GM12878 (cell line): ENCODE measurements around the gene SLC34A1. TPM values are rescaled to one million over a fixed set of nuclear protein-coding genes. Genes with fewer than 3 reads are reported as not detected.

Source experiments
- ATAC-seq: fragments of 200-7000 bp; cut with Tn5 transposase; 3 replicates; pipeline ENCODE4 v1.9.1; 2020; ENCODE audit warnings: mild to moderate bottlenecking, moderate library complexity
- BruUV-seq: library from RNA; stranded (reverse); fragments of 400-500 nt; replicated peaks from 2 replicates; lab custom pipeline; 2021; lab: Mats Ljungman, UMichigan
- CTCF ChIA-PET: fragments of 300-600 bp; sonication (Branson Sonifier 250); formaldehyde crosslinking; extraction: SDS; loops from one replicate; lab custom pipeline; 2021; ENCODE audit warnings: inconsistent platforms; lab: Yijun Ruan, JAX
- POLR2A ChIA-PET: fragments of 350-600 bp; formaldehyde crosslinking; extraction: SDS; loops from one replicate; lab custom pipeline; 2021; ENCODE audit warnings: inconsistent platforms; lab: Charles Lee
- RAD21 ChIA-PET: fragments of 300-600 bp; sonication (Branson Sonifier 250); formaldehyde crosslinking; loops from one replicate; lab custom pipeline; 2023; ENCODE audit warnings: antibody characterized with exemption; ENCODE audit not compliant: unreplicated experiment; lab: Charles Lee
- SMC1A ChIA-PET: fragments of 300-600 bp; sonication (Branson Sonifier 250); formaldehyde crosslinking; loops from one replicate; lab custom pipeline; 2023; ENCODE audit not compliant: unreplicated experiment, uncharacterized antibody; lab: Charles Lee
- DNase-seq: peaks from one replicate; pipeline ENCODE4 v3.0.0-alpha.2; 2011; ENCODE audit warnings: low read depth, low spot score
- FAIRE-seq: peaks from 3 replicates; lab custom pipeline; 2011; peaks lifted over from hg19 to GRCh38; lab: Jason Lieb, UNC
- H2AFZ ChIP-seq: 2 replicates; pipeline ENCODE4 v1.6.0; 2011; ENCODE audit warnings: low read depth, low read length, control low read depth; ENCODE audit not compliant: control insufficient read depth
- H3K27ac ChIP-seq: 2 replicates; pipeline ENCODE4 v1.5.1; 2011; ENCODE audit warnings: control low read depth; ENCODE audit not compliant: control insufficient read depth, insufficient read depth
- H3K27me3 ChIP-seq, 2 experiments: replicated peaks in 1 of 2; 2 replicates each; pipeline versions ENCODE4 v1.6.0 to v1.6.1; 2011; ENCODE audit warnings: low read length in 1 of 2; ENCODE audit not compliant: control insufficient read depth in 2 of 2, insufficient read depth in 2 of 2
- H3K36me3 ChIP-seq, 2 experiments: 2 replicates each; pipeline ENCODE4 v1.5.1; 2011; ENCODE audit warnings: low read length in 1 of 2; ENCODE audit not compliant: control insufficient read depth in 2 of 2, insufficient read depth in 2 of 2
- H3K4me1 ChIP-seq: 2 replicates; pipeline ENCODE4 v1.6.1; 2011; ENCODE audit warnings: mild to moderate bottlenecking, low read length, moderate library complexity, mixed read lengths; ENCODE audit not compliant: control insufficient read depth, insufficient read depth
- H3K4me2 ChIP-seq: 2 replicates; pipeline ENCODE4 v1.6.0; 2011; ENCODE audit warnings: control low read depth; ENCODE audit not compliant: control insufficient read depth, insufficient read depth
- H3K4me3 ChIP-seq: fragments of 200-600 bp; sonication (generic); 2 replicates; pipeline ENCODE4 v1.5.1; 2016
- H3K79me2 ChIP-seq: 2 replicates; pipeline ENCODE4 v1.6.0; 2011; ENCODE audit warnings: low read length; ENCODE audit not compliant: control insufficient read depth, insufficient read depth
- H3K9ac ChIP-seq: 2 replicates; pipeline ENCODE4 v1.8.0; 2011; ENCODE audit warnings: low read length, control low read depth, mixed read lengths; ENCODE audit not compliant: control insufficient read depth, insufficient read depth
- H3K9me3 ChIP-seq: replicated peaks from 3 replicates; pipeline ENCODE4 v1.5.1; 2011; ENCODE audit warnings: mild to moderate bottlenecking, low read length; ENCODE audit not compliant: control insufficient read depth, insufficient read depth
- H4K20me1 ChIP-seq: 2 replicates; pipeline ENCODE4 v1.6.0; 2011; ENCODE audit not compliant: control insufficient read depth, insufficient read depth
- BCL11A ChIP-seq: IDR thresholded peaks from 2 replicates; pipeline ENCODE4 v1.6.1; 2011; ENCODE audit warnings: low read depth, low read length
- CTCF ChIP-seq, 3 experiments: IDR thresholded peaks in 2 of 3; conservative IDR thresholded peaks in 1 of 3; 2 replicates each; pipeline ENCODE4 v1.5.1; 2011; ENCODE audit warnings: low read depth in 3 of 3, low read length in 3 of 3, mild to moderate bottlenecking in 3 of 3, control low read depth in 2 of 3, moderate library complexity in 2 of 3, inconsistent platforms in 1 of 3, mixed read lengths in 1 of 3; ENCODE audit not compliant: control insufficient read depth in 2 of 3, insufficient read depth in 1 of 3; ENCODE audit errors: extremely low read depth in 1 of 3
- NBN ChIP-seq: fragments of 450-650 bp; IDR thresholded peaks from 2 replicates; pipeline ENCODE4 v1.6.1; 2016
- NFIC ChIP-seq: IDR thresholded peaks from 2 replicates; pipeline ENCODE4 v1.6.1; 2012; ENCODE audit warnings: low read depth, mild to moderate bottlenecking, inconsistent platforms, low read length, moderate library complexity
- RBBP5 ChIP-seq: fragments of 200-600 bp; sonication (generic); conservative IDR thresholded peaks from 2 replicates; pipeline ENCODE4 v1.6.1; 2016
- RUNX3 ChIP-seq: IDR thresholded peaks from 2 replicates; pipeline ENCODE4 v1.6.1; 2012; ENCODE audit warnings: low read length, inconsistent platforms
- SMARCA5 ChIP-seq: fragments of 450-650 bp; IDR thresholded peaks from 2 replicates; pipeline ENCODE4 v1.6.1; 2017; ENCODE audit warnings: mild to moderate bottlenecking
- TARDBP ChIP-seq: IDR thresholded peaks from 2 replicates; pipeline ENCODE4 v1.6.1; 2016; ENCODE audit warnings: borderline replicate concordance
- TCF7 ChIP-seq: IDR thresholded peaks from 2 replicates; pipeline ENCODE4 v1.6.1; 2014; ENCODE audit warnings: antibody characterized with exemption, borderline replicate concordance
- USF1 ChIP-seq: IDR thresholded peaks from 2 replicates; pipeline ENCODE4 v1.6.1; 2011; ENCODE audit warnings: borderline replicate concordance, low read depth, mild to moderate bottlenecking, moderate library complexity, mixed read lengths, low read length; ENCODE audit not compliant: insufficient read depth; ENCODE audit errors: extremely low read length
- ZBTB11 ChIP-seq: fragments of 450-650 bp; formaldehyde crosslinking; IDR thresholded peaks from 2 replicates; pipeline ENCODE4 v1.5.0; 2022; ENCODE audit warnings: mild to moderate bottlenecking, missing genetic modification characterization
- ZBTB4 ChIP-seq: fragments of 450-650 bp; formaldehyde crosslinking; IDR thresholded peaks from 2 replicates; pipeline ENCODE4 v1.4.0; 2022; ENCODE audit warnings: mild to moderate bottlenecking, moderate library complexity
- ZNF384 ChIP-seq: IDR thresholded peaks from 2 replicates; pipeline ENCODE4 v1.6.1; 2012; ENCODE audit warnings: low read depth, mild to moderate bottlenecking, low read length, improper control_type of control experiment, borderline replicate concordance
- WGBS: methylation state at CpG from one replicate; pipeline ENCODE4 v1.1.6; 2016; ENCODE audit warnings: low lambda C conversion rate; ENCODE audit not compliant: insufficient replicate concordance, insufficient coverage; ENCODE audit errors: missing lambda C conversion rate; 5-methylcytosine and 5-hydroxymethylcytosine counted together
- in situ Hi-C: fragments of 300-500 bp; cut with MboI; formaldehyde crosslinking; loops from 9 replicates; pipeline ENCODE4 v1.14.3; 2018; ENCODE audit warnings: mixed read lengths
- intact Hi-C: fragments of 100-400 bp; cut with micrococcal nuclease; formaldehyde crosslinking; loops from one replicate; pipeline ENCODE4 v1.14.2; 2022; ENCODE audit not compliant: unreplicated experiment
- polyA plus RNA-seq, 11 experiments: library from polyadenylated mRNA; depleted of rRNA in 4 of 11; unstranded in 6 of 11; stranded (reverse) in 5 of 11; fragments of >200 nt; fragmentation: Nextera tagmentation in 4 of 11; fragmentation: Illumina TruSeq in 1 of 11; extraction: Ambion mirVana in 4 of 11; extraction: Trizol in 1 of 11; gene quantifications; 1 replicate in 1 of 11; 2 replicates in 10 of 11; pipeline versions ENCODE4 v1.2.1 to v1.2.3, GENCODE V29; 2011 to 2016; ENCODE audit warnings: inconsistent platforms in 2 of 11, missing spikeins in 2 of 11, low read depth in 1 of 11
- total RNA-seq, 4 experiments: library from RNA; depleted of rRNA in 3 of 4; stranded (reverse); fragments of >200 nt in 3 of 4; fragmentation: Illumina TruSeq in 1 of 4; extraction: Trizol in 1 of 4; gene quantifications; 2 replicates each; pipeline versions ENCODE4 v1.2.1 to v1.2.3, GENCODE V29; 2013 to 2021

Gene SLC34A1
- total and polyA plus RNA-seq, 10 of the 15 experiments (the other 5 are each of a cell fraction or from before 2014, with no cell fraction given) = 0.03 to 0.14 (median 0.09) TPM; not detected in 2

- peak overlapping the region; percentile 33; the same call in 1 of the 2 replicates for H3K4me3 ChIP-seq
- ChIA-PET SMC1A (interaction anchor here (0.5 to 3.3 kb wide), 7 partner anchors 13 to 1211 kb away, joined by 3 to 42 read pairs (median 5); partner anchors contain the start of gene GRK6), POLR2A (interaction anchor here (1.3 to 7.0 kb wide), 6 partner anchors 9 to 35 kb away, joined by 3 to 107 read pairs (median 9); partner anchors contain the start of gene GRK6), RAD21 (interaction anchor here (0.9 to 1.5 kb wide), 7 partner anchors 9 to 50 kb away, joined by 3 to 8 read pairs (median 5); partner anchors contain the start of gene GRK6), CTCF (interaction anchor here (0.9 to 6.3 kb wide), 6 partner anchors 9 to 43 kb away, joined by 3 to 38 read pairs (median 4); no protein-coding TSS in a partner anchor)
- H3K27me3 ChIP-seq = no peaks in the 10 kb centered on the region
- no peaks in the 10 kb centered on the region for H3K79me2 ChIP-seq
- in situ Hi-C loops = no loop called here
- FAIRE-seq = peak; percentile 87
- no peaks in the 10 kb centered on the region for H3K36me3 ChIP-seq
- 18% methylated on average over 8 of the region's 8 CpGs for WGBS
- H2AFZ ChIP-seq = peak overlapping the region; percentile 63
- peaks cover 18% of the 10 kb centered on the region for H3K4me1 ChIP-seq
- intact Hi-C loops = loop anchor here (1.0 to 2.0 kb wide), 2 partner anchors 14 to 42 kb away; partner anchors contain the start of gene GRK6
- H3K27ac ChIP-seq = peak overlapping the region; percentile 83
- peak overlapping the region; percentile 77 for H3K4me2 ChIP-seq
- H3K9me3 ChIP-seq = no peaks in the 10 kb centered on the region
- BruUV-seq = no TSS peak
- H3K9ac ChIP-seq = peak overlapping the region; percentile 52
- ATAC-seq = peak; percentile 88
- no peaks in the 10 kb centered on the region for H4K20me1 ChIP-seq
- DNase-seq = peak; percentile 71
- TF ChIP-seq BCL11A (0 out of 2 replicates have a peak, but pooled peaks have one; percentile 52), TARDBP (no peak), ZBTB11 (no peak), TCF7 (no peak), SMARCA5 (no peak), NBN (peak; percentile 83; the same call in 1 of the 2 replicates), ZNF384 (no peak), CTCF (IDR thresholded peaks at IDR 0.05 in 2 of 3, conservative IDR thresholded peaks at IDR 0.05 in 1 of 3; ENCODE audit: control insufficient read depth in 2 of 3, extremely low read depth in 1 of 3, insufficient read depth in 1 of 3, low read depth in 3 of 3, low read length in 3 of 3) (no peak), NFIC (peak; percentile 60; the same call in 1 of the 2 replicates), RUNX3 (peak; percentile 55), RBBP5 (peak; percentile 83; the same call in 1 of the 2 replicates), USF1 (no peak), ZBTB4 (CRISPR knock-in tag) (no peak)
Measured at GRCh38 chr5:177412603-177413233, 28.5 kb downstream of the SLC34A1 start.
